ENCODE measurements around the gene MMS19. TPM values are rescaled to one million over a fixed set of nuclear protein-coding genes. Genes with fewer than 3 reads are reported as not detected.

Gene MMS19
- total RNA-seq, 1 donor, result 82.0 TPM

DNA sequence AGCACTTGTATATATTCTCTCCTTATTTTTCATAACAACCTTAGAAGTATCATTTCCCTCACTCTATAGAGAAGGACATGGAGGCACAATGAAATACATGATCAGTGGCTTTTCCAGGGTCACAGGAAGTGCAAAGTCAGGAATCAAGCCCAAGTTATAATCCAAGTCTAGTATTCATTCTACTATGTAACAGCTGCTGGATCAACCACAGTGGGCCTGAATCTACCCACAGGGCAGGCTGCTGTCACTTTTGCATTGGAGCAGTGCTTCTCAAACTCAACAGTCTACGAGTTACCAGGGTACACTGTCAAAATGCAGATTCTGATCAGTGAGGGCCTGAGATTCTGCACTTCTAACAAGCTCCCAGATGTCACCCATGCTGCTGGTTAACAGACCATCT is 34.0 kb downstream of the MMS19 start:
- DNase-seq (ENCODE audit: low read depth), result no peak
- TF ChIP-seq, protein P1, sequence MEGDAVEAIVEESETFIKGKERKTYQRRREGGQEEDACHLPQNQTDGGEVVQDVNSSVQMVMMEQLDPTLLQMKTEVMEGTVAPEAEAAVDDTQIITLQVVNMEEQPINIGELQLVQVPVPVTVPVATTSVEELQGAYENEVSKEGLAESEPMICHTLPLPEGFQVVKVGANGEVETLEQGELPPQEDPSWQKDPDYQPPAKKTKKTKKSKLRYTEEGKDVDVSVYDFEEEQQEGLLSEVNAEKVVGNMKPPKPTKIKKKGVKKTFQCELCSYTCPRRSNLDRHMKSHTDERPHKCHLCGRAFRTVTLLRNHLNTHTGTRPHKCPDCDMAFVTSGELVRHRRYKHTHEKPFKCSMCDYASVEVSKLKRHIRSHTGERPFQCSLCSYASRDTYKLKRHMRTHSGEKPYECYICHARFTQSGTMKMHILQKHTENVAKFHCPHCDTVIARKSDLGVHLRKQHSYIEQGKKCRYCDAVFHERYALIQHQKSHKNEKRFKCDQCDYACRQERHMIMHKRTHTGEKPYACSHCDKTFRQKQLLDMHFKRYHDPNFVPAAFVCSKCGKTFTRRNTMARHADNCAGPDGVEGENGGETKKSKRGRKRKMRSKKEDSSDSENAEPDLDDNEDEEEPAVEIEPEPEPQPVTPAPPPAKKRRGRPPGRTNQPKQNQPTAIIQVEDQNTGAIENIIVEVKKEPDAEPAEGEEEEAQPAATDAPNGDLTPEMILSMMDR (IDR thresholded peaks at IDR 0.05; ENCODE audit: insufficient read depth, low read depth, low read length), result no peak
- H3K4me3 ChIP-seq (ENCODE audit: low read depth, low read length), result no peak overlapping the region

GRCh38 chr10:97463363-97464132 is 34.7 kb downstream of the MMS19 start:
- DNase-seq (ENCODE audit: low read depth), result peak; percentile 80
- H3K4me3 ChIP-seq (ENCODE audit: low read depth, low read length), result no peak overlapping the region
- TF ChIP-seq, protein P1 (IDR thresholded peaks at IDR 0.05; ENCODE audit: insufficient read depth, low read depth, low read length), result peak; percentile 91

- no peak for DNase-seq (ENCODE audit: low read depth)
- no peak overlapping the region for H3K4me3 ChIP-seq (ENCODE audit: low read depth, low read length)
- TF ChIP-seq, protein P1 (IDR thresholded peaks at IDR 0.05; ENCODE audit: insufficient read depth, low read depth, low read length), result no peak
These were observed 35.9 kb downstream of the MMS19 start for GRCh38 chr10:97462309-97462708.

GRCh38 chr10:97459933-97460332 is 38.3 kb downstream of the MMS19 start:
- no peak for DNase-seq (ENCODE audit: low read depth)
- TF ChIP-seq, protein P1 (IDR thresholded peaks at IDR 0.05; ENCODE audit: insufficient read depth, low read depth, low read length), result no peak

DNA sequence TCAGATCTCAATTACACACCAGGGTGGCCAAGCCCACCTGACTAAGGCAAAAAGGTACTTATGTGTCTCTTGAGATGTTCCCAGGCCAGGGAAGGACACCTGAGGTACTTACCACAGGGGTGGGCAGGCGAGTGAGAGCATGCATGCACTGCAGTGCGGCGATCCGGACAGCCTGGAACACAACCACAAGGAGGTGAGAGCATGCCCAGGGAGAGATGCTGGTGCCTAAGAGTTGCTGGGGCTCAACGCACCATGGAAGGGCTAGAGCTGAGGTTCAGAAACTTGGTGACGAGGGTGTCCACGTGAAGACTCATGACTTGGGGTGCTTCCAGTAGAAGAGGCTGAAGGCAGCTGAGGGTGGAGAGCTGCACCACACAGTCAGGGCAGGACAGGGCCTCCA is 39.1 kb downstream of the MMS19 start:
- no peak overlapping the region for H3K4me3 ChIP-seq (ENCODE audit: low read depth, low read length)
- TF ChIP-seq, protein P1 (IDR thresholded peaks at IDR 0.05; ENCODE audit: insufficient read depth, low read depth, low read length), result no peak
- DNase-seq (ENCODE audit: low read depth), result no peak

More at GRCh38 chr10:97459933-97460332, 38.3 kb downstream of the MMS19 start:
- no peak overlapping the region for H3K4me3 ChIP-seq (ENCODE audit: low read depth, low read length)

GRCh38 chr10:97456686-97457065 is 41.5 kb downstream of the MMS19 start:
- H3K4me3 ChIP-seq (ENCODE audit: low read depth, low read length), result no peak overlapping the region
- TF ChIP-seq, protein P1 (IDR thresholded peaks at IDR 0.05; ENCODE audit: insufficient read depth, low read depth, low read length), result no peak
- no peak for DNase-seq (ENCODE audit: low read depth)

Data from fibroblast of villous mesenchyme (primary cell).